ENCODE results near the gene ZMYND8.
"Not testable (repeated sequence)": the region's sequence is repeated elsewhere in the genome, so short reads cannot be mapped to it uniquely, and the experiment has no call there.

ZMYND8 gene

GRCh38 chr20:47251154-47252020, 105.1 kb downstream of the ZMYND8 start:
- DNase-seq (ENCODE audit: low spot score) = no peak

GRCh38 chr20:47250360-47250759, 106.1 kb downstream of the ZMYND8 start:
- DNase-seq (ENCODE audit: low spot score) = no peak

- DNase-seq (ENCODE audit: low spot score) = no peak
Measured at GRCh38 chr20:47249913-47250312, 106.6 kb downstream of the ZMYND8 start.

- no peak for DNase-seq (ENCODE audit: low spot score)
Measured at GRCh38 chr20:47248448-47248966, 108.0 kb downstream of the ZMYND8 start.

GRCh38 chr20:47247972-47248371, 108.5 kb downstream of the ZMYND8 start:
- no peak for DNase-seq (ENCODE audit: low spot score)

- DNase-seq (ENCODE audit: low spot score) = no peak
Measured at GRCh38 chr20:47246061-47246777, 110.3 kb downstream of the ZMYND8 start.

- DNase-seq (ENCODE audit: low spot score) = not testable (repeated sequence)
Measured at GRCh38 chr20:47245166-47245565, 111.3 kb downstream of the ZMYND8 start.

- DNase-seq (ENCODE audit: low spot score) = no peak
Measured at GRCh38 chr20:47244451-47244850, 112.0 kb downstream of the ZMYND8 start.

GRCh38 chr20:47243532-47244305, 112.8 kb downstream of the ZMYND8 start:
- DNase-seq (ENCODE audit: low spot score) = no peak

- no peak for DNase-seq (ENCODE audit: low spot score)
Measured at GRCh38 chr20:47243003-47243402, 113.5 kb downstream of the ZMYND8 start.

- no peak for DNase-seq (ENCODE audit: low spot score)
Measured at GRCh38 chr20:47241345-47241781, 115.1 kb downstream of the ZMYND8 start.

GRCh38 chr20:47240096-47240495, 116.4 kb downstream of the ZMYND8 start:
- not testable (repeated sequence) for DNase-seq (ENCODE audit: low spot score)

- DNase-seq (ENCODE audit: low spot score) = no peak
Measured at GRCh38 chr20:47239719-47240067, 116.8 kb downstream of the ZMYND8 start.

GRCh38 chr20:47238780-47239718, 117.5 kb downstream of the ZMYND8 start:
- DNase-seq (ENCODE audit: low spot score) = no peak

GRCh38 chr20:47237715-47238114, 118.8 kb downstream of the ZMYND8 start:
- no peak for DNase-seq (ENCODE audit: low spot score)

GRCh38 chr20:47236639-47236900, 119.9 kb downstream of the ZMYND8 start:
- DNase-seq (ENCODE audit: low spot score) = no peak

GRCh38 chr20:47235853-47236638, 120.5 kb downstream of the ZMYND8 start:
- no peak for DNase-seq (ENCODE audit: low spot score)

GRCh38 chr20:47235111-47235510, 121.4 kb downstream of the ZMYND8 start:
- no peak for DNase-seq (ENCODE audit: low spot score)

GRCh38 chr20:47233333-47234188, 122.9 kb downstream of the ZMYND8 start:
- no peak for DNase-seq (ENCODE audit: low spot score)

All from SK-N-DZ (cell line).